ENCODE measurements around the gene RAD51B. TPM values are rescaled to one million over a fixed set of nuclear protein-coding genes. Genes with fewer than 3 reads are reported as not detected.

RAD51B gene
- total RNA-seq, 1 experiment from 2014 or later = 14.2 TPM

- TF ChIP-seq AR (CRISPR knock-in tag; IDR thresholded peaks at IDR 0.05) (no peak), E2F5 (CRISPR knock-in tag; IDR thresholded peaks at IDR 0.05) (no peak), ZNF219 (CRISPR knock-in tag; IDR thresholded peaks at IDR 0.05; ENCODE audit: borderline replicate concordance) (no peak), ZNF121 (CRISPR knock-in tag; IDR thresholded peaks at IDR 0.05) (no peak)
These were observed 180.3 kb downstream of the RAD51B start (continued) for GRCh38 chr14:67999705-68000384.

- ATAC-seq = no peak
- Mint-ChIP-seq H3K27me3 (ENCODE audit: low read depth) (no peaks in the 10 kb centered on the region), H3K4me3 (no peak overlapping the region), H3K27ac (no peak overlapping the region), H3K4me1 (no peaks in the 10 kb centered on the region), H3K36me3 (0 out of 2 replicates have a peak, but pooled peaks cover 6% of the 10 kb centered on the region), H3K9me3 (peaks cover 14% of the 10 kb centered on the region; the same call in 1 of the 2 replicates)
- POLR2A ChIA-PET = no interaction called here
- CTCF ChIA-PET = no interaction called here
- DNase-seq (ENCODE audit: low spot score) = no peak
- TF ChIP-seq JUN (CRISPR knock-in tag; IDR thresholded peaks at IDR 0.05) (no peak), MLX (CRISPR knock-in tag; IDR thresholded peaks at IDR 0.05) (no peak), ZNF232 (CRISPR knock-in tag; IDR thresholded peaks at IDR 0.05) (no peak), ZSCAN18 (CRISPR knock-in tag; IDR thresholded peaks at IDR 0.05) (no peak), NFE2L1 (CRISPR knock-in tag; IDR thresholded peaks at IDR 0.05) (no peak), ZNF317 (CRISPR knock-in tag; IDR thresholded peaks at IDR 0.05; ENCODE audit: borderline replicate concordance, low read depth) (no peak), E2F5 (CRISPR knock-in tag; IDR thresholded peaks at IDR 0.05) (no peak), PRDM15 (CRISPR knock-in tag; IDR thresholded peaks at IDR 0.05) (no peak)
These were observed 180.9 kb downstream of the RAD51B start for GRCh38 chr14:68000511-68000910.

GRCh38 chr14:68008491-68008890, 188.9 kb downstream of the RAD51B start:
- no peak for ATAC-seq
- CTCF ChIA-PET = no interaction called here
- Mint-ChIP-seq H3K9me3 (no peaks in the 10 kb centered on the region), H3K4me3 (no peak overlapping the region), H3K4me1 (no peaks in the 10 kb centered on the region), H3K36me3 (no peaks in the 10 kb centered on the region), H3K27ac (no peak overlapping the region; the same call in 1 of the 2 replicates), H3K27me3 (ENCODE audit: low read depth) (no peaks in the 10 kb centered on the region)
- POLR2A ChIA-PET = no interaction called here
- no peak for DNase-seq (ENCODE audit: low spot score)
- TF ChIP-seq ZNF532 (CRISPR knock-in tag; IDR thresholded peaks at IDR 0.05; ENCODE audit: borderline replicate concordance) (no peak), ATF3 (CRISPR knock-in tag; conservative IDR thresholded peaks at IDR 0.05) (no peak), ZNF317 (CRISPR knock-in tag; IDR thresholded peaks at IDR 0.05; ENCODE audit: borderline replicate concordance, low read depth) (no peak), IRF1 (CRISPR knock-in tag; IDR thresholded peaks at IDR 0.05) (no peak), GRHL2 (CRISPR knock-in tag; IDR thresholded peaks at IDR 0.05; ENCODE audit: insufficient replicate concordance, severe bottlenecking) (no peak)
